ENCODE results near the gene L3MBTL4.

L3MBTL4 gene

DNA sequence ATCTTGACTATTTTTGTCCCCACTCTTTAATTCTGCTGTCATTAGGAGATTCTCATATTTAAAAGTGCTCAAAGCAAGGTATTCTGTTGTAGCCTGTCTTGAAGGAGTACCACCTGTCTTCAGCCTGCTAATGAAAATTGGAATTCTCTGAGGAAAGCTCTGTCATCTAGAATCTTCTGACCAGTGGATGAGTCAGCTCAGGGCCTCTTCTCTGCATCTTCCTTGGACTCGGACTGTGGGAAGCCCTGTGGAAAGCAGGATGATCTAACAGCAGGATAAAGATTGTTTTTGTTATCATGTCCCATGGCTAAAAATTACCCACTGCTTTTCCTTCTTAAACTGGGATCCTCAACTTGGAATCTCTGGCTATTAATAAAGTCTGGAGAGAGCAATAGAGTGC is 500.7 kb downstream of the L3MBTL4 start:
- no peaks in the 10 kb centered on the region for H3K36me3 ChIP-seq (ENCODE audit: control insufficient read depth in 1 of 2, insufficient read depth in 2 of 2, low read length in 2 of 2)

DNA sequence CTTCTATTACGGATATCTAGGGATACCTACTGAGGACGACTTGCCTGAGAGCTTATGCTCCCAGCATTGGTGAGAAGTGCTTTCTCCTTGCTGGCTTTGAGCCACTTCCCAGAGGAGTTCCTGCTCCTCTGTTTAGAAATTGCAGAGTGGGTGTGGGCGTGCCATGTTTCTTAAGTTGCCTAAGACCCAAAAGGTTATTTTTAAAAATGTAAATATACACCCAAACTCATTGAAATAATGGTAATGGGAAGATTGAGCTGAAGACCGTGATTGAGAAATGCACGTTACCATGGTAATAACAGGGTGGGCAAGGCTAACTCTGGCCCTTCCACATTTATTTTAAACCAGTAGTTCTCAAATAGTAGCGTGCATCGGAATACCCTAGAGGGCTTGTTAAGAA is 502.1 kb downstream of the L3MBTL4 start:
- Histone ChIP-seq H3K9me3 (ENCODE audit: control insufficient read depth in 1 of 2, low read length in 2 of 2) (no peaks in the 10 kb centered on the region), H3K27me3 (ENCODE audit: low read depth, low read length) (no peaks in the 10 kb centered on the region), H3K27ac (ENCODE audit: low read length) (no peak overlapping the region), H3K36me3 (ENCODE audit: control insufficient read depth in 1 of 2, insufficient read depth in 2 of 2, low read length in 2 of 2) (no peaks in the 10 kb centered on the region), H3K4me3 (ENCODE audit: low read depth in 1 of 2, low read length in 2 of 2) (no peak overlapping the region), H3K4me1 (ENCODE audit: control insufficient read depth in 1 of 2, insufficient read depth in 2 of 2, low read length in 2 of 2) (no peaks in the 10 kb centered on the region)

More for the DNA sequence above, 500.7 kb downstream of the L3MBTL4 start:
- no peak overlapping the region for H3K27ac ChIP-seq (ENCODE audit: low read length)
- H3K4me1 ChIP-seq (ENCODE audit: control insufficient read depth in 1 of 2, insufficient read depth in 2 of 2, low read length in 2 of 2): no peaks in the 10 kb centered on the region
- no peaks in the 10 kb centered on the region for H3K9me3 ChIP-seq (ENCODE audit: control insufficient read depth in 1 of 2, low read length in 2 of 2)
- H3K4me3 ChIP-seq (ENCODE audit: low read depth in 1 of 2, low read length in 2 of 2): no peak overlapping the region
- no peaks in the 10 kb centered on the region for H3K27me3 ChIP-seq (ENCODE audit: low read depth, low read length)

DNA sequence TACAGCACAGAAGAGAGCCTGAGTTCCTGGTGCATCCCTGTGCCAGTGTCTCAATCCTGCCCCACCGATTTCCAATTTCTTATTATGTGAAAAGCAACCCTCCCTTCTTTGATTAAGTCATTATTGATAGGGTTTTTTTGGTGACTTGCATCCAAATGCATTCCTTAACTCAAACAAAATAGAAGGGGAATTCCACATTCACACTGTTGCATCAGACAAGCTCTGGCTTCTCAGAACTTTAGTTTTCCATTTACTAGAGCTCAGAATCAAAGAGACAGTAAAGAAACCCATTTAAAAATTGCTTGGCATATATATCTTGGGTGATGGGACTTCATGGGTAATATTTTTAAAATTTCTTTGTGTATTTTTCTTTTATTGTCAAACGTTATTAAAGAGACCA is 505.6 kb downstream of the L3MBTL4 start:
- Histone ChIP-seq H3K4me3 (ENCODE audit: low read depth in 1 of 2, low read length in 2 of 2) (no peak overlapping the region), H3K4me1 (ENCODE audit: control insufficient read depth in 1 of 2, insufficient read depth in 2 of 2, low read length in 2 of 2) (no peaks in the 10 kb centered on the region), H3K9me3 (ENCODE audit: control insufficient read depth in 1 of 2, low read length in 2 of 2) (no peaks in the 10 kb centered on the region), H3K27ac (ENCODE audit: low read length) (no peak overlapping the region), H3K27me3 (ENCODE audit: low read depth, low read length) (no peaks in the 10 kb centered on the region), H3K36me3 (ENCODE audit: control insufficient read depth in 1 of 2, insufficient read depth in 2 of 2, low read length in 2 of 2) (no peaks in the 10 kb centered on the region)

Data from muscle layer of duodenum (tissue), 2 donors.